GM04504 (cell line): ENCODE results near the gene C1QTNF9.
"Not testable (repeated sequence)": the region's sequence is repeated elsewhere in the genome, so short reads cannot be mapped to it uniquely, and the experiment has no call there.

Experiments
- DNase-seq: peaks from one replicate; pipeline ENCODE4 v3.0.0-alpha.2; 2012; ENCODE audit warnings: low read depth

The C1QTNF9 gene, protein sequence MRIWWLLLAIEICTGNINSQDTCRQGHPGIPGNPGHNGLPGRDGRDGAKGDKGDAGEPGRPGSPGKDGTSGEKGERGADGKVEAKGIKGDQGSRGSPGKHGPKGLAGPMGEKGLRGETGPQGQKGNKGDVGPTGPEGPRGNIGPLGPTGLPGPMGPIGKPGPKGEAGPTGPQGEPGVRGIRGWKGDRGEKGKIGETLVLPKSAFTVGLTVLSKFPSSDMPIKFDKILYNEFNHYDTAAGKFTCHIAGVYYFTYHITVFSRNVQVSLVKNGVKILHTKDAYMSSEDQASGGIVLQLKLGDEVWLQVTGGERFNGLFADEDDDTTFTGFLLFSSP

DNA sequence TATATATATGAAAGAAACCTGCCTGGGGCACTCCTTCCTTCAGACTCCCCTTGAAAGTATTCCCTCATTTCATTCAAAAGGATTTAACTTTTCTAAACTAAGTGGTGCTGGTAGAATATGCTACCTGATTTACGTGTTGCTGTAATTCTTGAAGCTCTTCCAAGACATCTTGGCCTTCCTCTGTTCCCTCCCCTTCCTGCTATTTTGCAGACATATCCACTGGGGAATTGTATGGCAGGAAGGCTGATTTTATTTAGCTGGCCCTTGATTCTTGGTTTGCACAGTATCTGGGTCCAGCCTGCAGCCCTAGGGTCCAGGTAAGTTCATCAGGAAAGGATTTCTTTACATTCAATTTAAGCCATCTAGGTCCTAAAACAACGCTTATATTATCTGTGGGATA is at the start of gene C1QTNF9:
Gene C1QTNF9, plus strand, starts transcription at position 281 of the 400 bp plus-strand sequence. CDS start 6,424 bp downstream, outside the sequence.
- DNase-seq = not testable (repeated sequence)

GRCh38 chr13:24261566-24261965 is 47.8 kb upstream of the C1QTNF9 start:
- no peak for DNase-seq

DNA sequence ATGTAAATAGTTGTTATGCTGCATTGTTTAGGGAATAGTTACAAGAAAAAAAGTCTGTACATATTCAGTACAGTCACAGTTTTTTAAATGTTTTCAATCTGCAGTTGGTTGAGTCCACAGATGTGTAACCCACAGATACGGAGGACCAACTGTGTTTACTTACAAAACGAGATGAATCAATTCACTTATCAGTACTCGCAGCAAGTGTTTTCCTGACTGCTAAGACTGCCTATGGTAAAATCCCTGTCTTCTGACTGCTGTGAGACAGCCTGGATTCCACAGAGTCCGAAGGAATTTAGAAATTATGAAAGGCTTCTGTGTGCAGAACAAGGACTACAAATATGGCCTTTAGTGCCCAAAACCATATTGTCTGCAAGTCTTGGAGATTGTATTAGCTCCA is 45.7 kb upstream of the C1QTNF9 start:
- DNase-seq = no peak

GRCh38 chr13:24264976-24265375 is 44.4 kb upstream of the C1QTNF9 start:
- DNase-seq = no peak

GRCh38 chr13:24265453-24265852 is 43.9 kb upstream of the C1QTNF9 start:
- no peak for DNase-seq

DNA sequence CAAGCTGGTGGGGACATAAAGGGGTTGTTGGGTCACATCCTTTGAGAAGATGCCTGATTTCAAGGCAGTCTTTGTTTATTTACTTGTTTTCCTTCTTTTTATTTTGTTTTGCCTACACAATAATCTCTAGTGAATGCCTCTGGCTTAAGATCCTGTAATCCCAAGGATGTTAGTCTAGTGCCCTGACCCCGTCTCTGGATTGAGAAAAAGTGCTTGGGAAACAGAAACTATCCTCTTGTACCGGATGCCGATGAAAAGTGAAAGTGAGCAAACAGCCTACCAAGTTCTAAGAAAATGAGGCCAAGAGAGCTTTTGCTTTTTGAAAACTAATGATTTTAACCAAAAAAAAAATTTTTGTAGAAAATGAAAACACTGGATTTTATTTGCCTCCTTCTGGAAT is 42.1 kb upstream of the C1QTNF9 start:
- DNase-seq = peak; percentile 10

DNA sequence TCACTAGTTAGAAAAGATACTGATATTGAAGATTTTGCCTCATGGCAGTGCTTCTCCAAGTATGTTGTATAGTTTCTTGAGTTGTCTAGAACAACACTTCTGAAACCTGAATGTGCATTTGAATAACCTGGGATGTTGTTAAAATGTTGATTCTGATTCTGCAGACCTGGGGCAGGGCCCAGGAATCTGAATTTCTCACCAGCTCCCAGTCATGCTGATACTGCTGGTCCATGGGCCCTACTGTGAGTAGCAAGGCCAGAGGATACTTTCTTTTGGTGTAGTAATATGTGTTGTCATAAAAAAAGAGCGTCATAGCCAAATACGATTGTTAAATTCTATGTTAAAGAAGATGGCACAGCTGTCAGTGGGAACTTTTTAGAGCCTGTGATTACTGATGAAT is 41.6 kb upstream of the C1QTNF9 start:
- DNase-seq = no peak

- no peak for DNase-seq
These were observed 39.6 kb upstream of the C1QTNF9 start for GRCh38 chr13:24269821-24270220.

DNA sequence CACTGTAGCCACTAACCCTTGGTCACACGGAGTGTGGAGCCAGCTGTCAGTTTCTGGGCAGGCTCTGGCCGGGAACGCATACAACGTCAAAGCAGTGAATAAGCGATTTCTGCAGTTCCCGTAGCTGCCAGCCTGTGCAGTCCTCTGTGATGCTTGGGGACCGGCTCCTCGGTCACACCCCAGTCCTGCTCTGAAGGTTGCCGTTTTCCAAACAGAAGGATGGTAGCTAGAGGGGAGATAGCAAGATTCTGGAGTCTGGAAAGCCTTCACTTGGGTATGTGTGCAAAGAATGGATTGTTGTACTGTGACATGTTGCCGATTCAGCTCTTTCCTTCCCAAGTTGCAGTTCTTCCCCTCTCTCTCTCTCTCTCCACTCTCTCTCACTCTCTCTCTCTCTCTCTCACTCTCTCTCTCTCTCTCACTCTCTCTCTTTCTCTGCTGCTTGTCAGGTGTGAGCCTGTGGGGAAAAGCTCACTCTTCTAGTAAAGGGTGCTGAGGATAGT is 38.7 kb upstream of the C1QTNF9 start:
- DNase-seq = peak; percentile 21

- no peak for DNase-seq
These were observed 38.2 kb upstream of the C1QTNF9 start for GRCh38 chr13:24271231-24271600.

- DNase-seq = peak; percentile 45
These were observed 37.6 kb upstream of the C1QTNF9 start for GRCh38 chr13:24271601-24272451.

DNA sequence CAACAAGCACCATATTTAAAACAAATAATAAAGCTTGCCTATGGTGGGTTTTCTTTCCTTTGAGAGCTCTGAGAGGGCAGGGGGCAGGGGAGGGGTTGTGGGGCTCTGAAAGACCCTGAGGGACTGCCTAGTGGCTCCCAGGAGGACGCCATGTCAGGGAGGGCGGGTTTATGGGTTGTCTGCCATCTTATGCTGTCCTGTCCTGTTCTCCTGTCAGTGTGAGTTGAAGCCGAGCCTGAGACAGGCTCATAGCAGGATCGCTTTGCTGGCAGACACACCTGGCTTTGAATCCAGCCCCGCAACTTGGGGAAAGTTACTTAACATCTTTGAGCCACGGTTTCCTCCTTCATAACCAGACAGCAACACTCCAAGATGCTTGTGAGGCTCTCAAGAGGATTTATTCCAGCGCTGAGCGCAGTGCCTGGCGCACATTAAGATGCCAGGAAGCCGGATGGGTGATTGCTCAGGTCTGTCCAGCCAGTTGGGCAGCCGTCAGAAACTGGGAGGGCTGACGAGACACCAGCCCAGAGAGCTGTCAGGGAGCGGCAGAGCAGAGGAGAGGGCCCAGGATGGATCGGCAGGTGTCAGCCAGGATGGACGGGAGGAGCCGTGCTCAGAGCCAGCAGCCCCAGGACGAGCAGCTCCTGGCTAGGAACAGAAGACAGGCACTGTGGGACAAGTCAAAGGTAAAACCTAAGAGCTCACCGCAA is 36.8 kb upstream of the C1QTNF9 start:
- DNase-seq = no peak

DNA sequence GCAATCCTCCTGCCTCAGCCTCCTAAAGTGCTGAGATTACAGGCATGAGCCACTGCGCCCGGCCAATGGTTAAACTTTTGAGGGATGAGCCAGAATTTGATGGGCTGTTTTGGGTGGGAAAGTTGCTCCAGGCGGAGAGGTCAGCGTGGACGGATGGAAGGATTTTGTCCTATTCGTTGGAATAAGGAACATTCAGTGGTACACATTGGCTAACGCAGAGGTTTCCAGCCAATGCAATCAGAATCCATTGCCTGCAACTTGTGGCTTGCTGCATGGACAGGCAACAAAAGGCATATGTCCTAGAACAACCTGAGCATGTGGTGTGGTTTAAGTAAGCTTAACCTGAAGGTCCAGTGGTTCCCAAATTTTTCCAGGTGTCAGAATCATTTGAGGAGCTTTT is 35.5 kb upstream of the C1QTNF9 start:
- no peak for DNase-seq

DNA sequence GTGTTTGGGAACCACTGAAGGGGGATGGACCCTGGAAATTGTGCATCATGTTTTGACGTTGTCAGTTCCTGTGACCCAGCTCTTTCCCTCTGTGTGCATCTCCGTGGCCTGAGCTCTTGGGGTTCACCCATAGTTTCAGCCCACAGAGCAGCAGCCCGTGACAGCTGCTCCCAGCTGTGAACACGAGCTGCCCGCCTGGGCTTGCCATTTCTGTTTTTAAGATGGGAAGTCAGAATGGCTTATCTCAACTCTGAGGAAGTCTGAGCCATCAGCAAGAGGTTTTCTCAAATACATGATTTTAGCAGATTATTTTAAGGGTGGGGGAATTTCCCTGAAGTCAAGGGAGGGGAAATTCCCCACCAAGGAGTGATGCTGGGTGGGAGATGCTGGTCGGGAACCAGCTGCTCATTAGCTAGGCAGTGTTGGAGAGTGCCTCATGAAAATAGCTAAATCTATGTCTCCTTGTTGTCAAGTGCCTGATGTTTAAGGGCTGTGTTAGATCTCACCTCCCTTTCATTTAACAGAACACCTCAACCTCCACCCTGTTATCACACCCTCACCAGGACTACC is 34.8 kb upstream of the C1QTNF9 start:
- no peak for DNase-seq

DNA sequence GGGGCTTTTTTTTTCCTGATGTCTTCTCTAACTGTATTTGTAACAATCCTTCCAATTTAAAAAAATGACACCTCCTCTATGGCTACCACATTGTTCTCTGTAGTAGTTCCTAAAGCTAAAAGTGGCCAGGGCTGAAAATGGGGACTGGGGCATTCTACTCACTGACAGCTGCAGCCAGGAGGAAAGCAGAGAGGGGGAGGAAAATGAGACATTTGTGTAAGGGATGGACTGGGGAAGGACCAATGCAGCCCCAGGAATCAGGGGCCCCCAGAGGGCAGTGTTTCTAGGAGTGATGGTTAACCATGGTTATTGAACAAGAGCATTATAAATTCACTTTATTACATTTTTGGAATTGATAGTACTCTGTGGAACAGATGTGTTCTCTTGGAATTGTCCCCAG is 34.3 kb upstream of the C1QTNF9 start:
- DNase-seq = no peak

- DNase-seq = no peak
These were observed 33.1 kb upstream of the C1QTNF9 start for GRCh38 chr13:24276306-24276705.

- DNase-seq = no peak
These were observed 32.5 kb upstream of the C1QTNF9 start for GRCh38 chr13:24276861-24277260.

- DNase-seq = no peak
These were observed 31.6 kb upstream of the C1QTNF9 start for GRCh38 chr13:24277761-24278160.

DNA sequence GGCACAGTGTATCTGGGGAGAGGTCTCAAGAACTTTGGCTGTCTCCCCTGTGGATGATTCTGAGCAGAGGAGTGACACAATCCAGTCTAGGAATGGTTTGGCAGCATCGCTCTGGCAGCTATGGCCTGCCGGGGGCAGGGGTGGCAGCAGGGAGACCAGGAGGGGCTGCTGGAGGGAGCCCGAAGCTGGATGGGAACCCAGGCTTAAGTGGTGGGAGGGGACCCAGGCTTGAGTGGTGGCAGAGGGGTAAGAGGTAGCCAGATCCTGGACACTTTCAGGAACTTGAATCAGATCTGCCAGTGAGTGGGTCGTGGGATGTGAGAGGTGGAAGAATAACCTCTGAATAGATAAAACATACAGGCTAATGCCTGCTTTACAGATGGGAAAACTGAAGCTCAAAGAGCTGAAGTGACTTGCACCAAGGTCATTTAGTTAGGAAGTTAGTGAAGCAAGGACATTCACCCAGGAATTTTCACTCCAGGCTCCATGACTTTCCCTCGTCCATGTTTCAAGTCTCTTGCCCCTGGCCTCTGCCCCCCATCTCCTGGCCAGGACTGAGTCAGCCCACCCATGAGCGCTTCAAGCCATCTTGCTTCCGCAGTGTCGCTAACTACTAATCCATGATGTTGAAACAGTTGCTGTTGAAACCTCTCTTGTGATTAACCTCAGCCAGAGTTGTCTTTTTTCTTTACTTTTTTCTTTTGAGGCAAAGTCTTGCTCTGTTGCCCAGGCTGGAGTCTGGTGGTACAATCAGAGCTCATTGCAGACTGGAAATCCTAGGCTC is 29.9 kb upstream of the C1QTNF9 start:
- DNase-seq = no peak

- DNase-seq = no peak
These were observed 28.7 kb upstream of the C1QTNF9 start for GRCh38 chr13:24280720-24281119.
